ENCODE data around the gene NLGN1.
A peak's percentile ranks its signal among the peaks of the same experiment; 100 is the strongest.
"Not testable (repeated sequence)": the region's sequence is repeated elsewhere in the genome, so short reads cannot be mapped to it uniquely, and the experiment has no call there.

Gene NLGN1

DNA sequence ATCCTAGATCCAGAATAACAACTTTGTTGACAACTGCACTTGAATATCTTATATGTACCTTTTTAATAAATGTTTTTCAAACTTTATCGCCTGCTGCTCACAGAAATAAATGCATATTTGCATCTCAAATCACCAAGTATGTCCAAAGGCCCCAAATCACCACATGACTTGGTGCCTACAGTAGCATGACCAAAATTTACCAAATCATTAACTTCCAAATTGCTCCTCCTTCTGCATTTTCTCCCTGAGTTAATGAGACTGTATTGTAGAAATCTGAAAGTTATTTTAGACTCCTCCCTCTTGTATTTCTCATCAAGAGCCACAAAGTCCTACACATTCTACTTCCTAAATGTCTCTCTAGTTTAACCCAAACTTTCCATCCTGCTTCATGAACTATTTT, 826.1 kb downstream of the NLGN1 start:
- DNase-seq (ENCODE audit: low read depth) = no peak

DNA sequence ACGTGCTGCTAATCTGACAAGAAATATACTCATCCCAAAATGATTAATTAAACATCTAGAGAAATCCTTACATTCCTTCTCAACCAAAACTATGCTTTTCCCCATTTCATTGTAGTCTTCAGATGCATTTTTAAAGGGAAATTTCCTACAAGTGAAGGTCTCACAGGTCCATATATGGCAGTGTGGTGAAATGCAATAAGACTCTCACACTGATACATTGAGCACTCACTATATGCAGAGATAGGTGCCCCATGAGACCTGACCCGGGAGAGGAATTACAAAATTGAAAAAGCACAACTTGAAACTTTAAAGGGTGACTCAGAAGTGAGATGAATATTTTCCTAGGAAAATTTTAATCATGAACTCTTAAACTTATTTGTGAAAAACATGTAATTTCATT, 832.4 kb downstream of the NLGN1 start:
- no peak for DNase-seq (ENCODE audit: low read depth)

DNA sequence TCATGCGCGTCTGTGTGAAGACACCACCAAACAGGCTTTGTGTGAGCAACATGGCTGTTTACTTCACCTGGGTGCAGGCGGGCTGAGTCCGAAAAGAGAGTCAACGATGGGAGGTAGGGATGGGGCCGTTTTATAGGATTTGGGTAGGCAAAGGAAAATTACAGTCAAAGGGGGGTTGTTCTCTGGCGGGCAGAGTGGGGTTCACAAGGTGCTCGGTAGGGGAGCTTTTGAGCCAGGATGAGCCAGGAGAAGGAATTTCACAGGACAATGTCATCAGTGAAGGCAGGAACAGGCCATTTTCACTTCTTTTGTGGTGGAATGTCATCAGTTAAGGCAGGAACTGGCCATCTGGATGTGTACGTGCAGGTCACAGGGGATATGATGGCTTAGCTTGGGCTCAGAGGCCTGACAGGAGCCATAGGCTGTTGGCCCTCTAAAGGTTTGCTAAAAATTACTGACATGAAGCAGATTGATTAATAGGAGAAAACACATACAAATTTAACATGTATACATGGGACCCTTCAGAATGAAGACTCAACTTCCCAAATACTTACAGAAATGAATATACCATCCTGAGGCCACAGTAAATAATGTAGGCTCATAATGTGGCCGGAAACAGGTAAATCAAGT, 834.6 kb downstream of the NLGN1 start:
- DNase-seq (ENCODE audit: low read depth) = not testable (repeated sequence)

DNA sequence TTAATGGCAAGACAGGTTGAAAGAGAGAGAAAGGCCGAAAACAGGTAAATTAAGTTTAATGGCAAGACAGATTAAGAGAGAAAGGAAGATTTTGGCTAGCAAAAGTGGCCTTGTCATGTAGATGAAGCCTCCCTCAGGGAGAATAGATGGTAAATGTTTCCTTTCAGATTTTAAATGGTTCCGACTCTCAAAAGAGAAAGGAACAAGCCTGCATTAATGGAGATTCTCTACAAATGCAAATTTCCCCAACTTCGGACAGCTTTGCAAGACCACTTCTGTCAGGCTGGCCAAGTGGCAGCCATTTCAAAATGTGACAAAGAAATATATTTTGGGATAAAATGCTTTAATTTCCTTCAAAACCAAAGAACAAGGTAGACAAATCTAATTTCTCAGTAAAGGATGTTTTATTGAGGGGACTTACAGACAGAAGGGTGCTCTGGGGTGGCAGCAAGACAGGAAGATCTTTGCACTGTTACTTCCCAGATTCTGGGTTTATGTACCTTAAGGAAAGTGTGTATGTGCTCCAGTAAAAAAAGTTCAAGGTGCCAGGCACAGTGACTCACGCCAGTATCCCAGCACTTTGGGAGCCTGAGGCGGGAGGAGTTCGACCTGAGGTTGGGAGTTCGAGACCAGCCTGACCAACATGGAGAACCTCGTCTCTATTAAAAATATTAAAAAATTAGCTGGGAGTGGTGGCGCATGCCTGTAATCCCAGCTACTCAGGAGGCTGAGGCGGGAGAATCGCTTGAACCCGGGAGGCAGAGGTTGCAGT, 835.3 kb downstream of the NLGN1 start:
- DNase-seq (ENCODE audit: low read depth) = no peak

DNA sequence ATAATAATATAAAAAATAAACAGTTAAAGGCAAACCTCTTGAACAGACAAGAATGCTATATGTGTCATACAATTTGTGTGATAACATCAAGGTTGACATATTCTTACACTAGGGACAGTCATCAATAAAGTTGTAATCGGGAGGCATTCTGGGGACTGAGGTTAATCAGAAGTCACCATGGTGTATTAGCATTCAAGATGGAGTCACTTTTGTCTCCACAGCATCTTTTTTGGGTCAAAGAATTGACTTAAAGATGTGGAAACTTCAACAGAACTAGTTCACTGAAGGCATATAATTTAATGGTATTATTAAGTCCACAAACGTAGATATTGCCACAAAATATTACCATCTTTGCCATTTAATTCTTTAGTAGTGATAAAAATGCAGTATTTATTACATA, 836.0 kb downstream of the NLGN1 start:
- no peak for DNase-seq (ENCODE audit: low read depth)

DNA sequence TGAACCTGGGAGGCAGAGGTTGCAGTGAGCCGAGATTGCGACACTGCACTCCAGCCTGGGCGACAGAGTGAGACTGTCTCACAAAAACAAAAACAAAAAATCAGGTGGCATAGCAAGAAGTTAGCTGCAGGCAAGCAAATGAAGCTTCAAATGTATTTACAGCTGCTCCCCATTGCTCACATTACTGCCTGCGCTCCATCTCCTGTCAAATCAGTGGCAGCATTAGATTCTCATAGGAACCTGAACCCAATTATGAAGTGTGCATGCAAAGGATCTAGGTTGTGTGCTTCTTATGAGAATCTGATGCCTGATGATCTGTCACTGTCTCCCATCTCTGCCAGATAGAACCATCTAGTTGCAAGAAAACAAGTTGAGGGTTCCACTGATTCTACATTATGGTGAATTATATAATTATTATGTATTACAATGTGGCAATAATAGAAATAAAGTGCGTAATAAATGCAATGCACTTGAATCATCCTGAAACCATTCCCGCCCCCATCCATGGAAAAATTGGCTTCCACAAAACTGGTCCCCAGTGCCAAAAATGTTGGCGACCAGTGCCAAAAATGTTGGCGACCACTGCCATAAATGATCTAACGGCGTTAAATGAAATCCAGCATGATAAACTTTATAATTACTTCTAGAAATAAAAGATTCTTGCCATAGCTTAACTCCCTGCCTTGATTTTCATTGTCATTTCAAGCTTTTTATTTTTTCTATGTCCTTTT, 844.9 kb downstream of the NLGN1 start:
- DNase-seq (ENCODE audit: low read depth) = no peak

DNA sequence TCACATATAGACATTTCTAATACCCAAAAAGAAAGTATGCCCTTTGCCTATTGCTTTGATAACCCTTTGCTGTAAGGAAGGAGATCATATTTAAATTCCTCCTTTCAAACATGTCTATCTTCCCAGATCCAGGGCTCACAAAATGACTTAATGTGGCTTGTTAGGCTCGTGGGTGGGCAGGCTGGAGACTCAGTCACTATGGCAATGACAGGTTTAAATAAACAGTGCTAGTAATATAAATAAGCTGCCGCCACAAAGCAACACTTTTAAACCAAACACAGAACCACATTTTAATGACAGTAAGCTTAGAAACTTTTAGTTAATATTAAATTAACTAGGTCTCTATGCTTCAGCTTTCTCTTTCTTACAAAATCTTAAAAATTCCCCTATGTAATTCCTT, 845.6 kb downstream of the NLGN1 start:
- no peak for DNase-seq (ENCODE audit: low read depth)

DNA sequence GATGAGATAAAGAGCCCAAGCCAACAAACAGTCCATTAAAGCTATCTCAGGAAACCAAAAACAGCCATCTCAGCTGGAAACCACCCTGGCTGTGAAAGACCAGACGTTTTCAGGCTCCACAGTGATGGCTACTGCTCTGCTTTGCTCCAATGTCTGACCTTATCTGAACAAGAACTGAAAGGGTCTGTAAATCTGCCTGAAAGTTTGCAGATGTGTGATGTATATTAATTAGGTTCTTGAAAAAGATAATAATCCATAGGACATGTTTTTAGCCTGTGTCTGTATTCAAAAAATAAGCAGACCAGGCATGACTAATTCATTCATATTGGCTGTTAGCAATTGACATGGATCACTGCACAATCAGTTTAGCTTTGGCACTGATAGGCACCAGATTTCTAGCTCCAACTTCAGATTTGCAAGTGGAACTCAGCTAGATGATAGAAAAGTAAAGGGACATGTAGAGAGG, 850.2 kb downstream of the NLGN1 start:
- no peak for DNase-seq (ENCODE audit: low read depth)

DNA sequence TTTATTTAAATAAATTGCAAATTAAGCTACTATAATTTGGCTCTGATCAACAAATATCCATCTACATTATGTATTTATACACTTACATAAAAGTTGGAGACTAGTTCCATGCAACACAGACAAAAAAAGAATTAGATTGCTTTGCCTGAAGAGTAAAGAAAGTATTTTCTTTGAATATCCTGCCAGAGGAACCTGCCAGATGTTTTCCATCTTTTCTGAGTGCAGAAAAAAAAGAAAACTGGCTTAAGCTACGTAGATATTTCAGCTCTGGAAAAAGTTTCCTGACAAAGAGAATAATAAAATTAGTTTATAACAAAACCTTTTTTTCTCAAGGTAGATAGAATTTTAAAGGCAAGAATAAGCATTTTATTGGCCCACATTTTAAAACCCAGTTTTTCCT, 854.1 kb downstream of the NLGN1 start:
- no peak for DNase-seq (ENCODE audit: low read depth)

DNA sequence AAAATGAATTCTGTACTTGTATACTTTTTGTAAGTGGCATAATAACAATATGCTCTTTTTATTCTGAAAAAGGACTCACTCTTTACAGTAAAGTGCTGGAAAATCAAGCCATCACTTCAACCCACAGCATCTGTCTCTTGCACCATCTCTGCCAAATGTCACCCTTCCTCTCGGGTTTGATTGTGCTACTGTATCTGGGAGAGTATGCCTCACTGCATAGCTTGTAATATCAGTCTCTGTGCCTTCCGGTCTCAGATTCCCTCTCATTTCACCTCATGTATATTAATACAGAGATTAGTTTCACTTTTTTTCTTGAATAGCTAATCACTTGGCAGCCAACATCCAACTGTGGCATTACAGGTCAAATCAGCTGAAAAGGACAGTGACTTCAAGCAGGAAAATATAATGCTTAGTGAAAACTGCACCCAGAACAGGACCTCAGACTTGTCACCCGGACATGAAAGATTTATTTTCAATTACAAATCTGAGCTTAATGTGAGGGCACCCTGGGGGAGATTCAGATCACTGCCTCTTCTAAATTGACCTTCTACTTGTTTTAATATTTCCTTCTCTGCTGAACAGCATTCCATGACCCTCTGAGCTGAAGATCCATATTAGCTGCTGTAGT, 855.8 kb downstream of the NLGN1 start:
- DNase-seq (ENCODE audit: low read depth) = no peak

DNA sequence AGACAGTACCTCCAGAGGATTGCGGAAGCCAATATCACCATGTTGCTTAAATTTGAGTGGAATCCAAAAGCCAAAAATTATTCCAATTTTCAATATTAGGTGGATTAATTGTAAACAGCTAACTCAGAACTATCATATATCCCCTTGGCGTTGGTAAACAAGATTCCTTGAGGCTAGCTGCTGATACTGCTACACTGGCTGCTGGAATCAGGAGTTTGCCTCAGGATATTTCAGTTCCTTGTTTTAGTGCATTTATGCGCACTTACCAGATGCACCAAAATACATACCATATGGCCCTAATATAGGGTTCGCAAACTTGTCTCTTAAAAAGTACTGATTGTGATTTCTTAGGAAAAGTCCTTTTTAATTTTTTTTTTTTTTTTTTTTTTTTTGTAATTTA, 856.4 kb downstream of the NLGN1 start:
- DNase-seq (ENCODE audit: low read depth) = no peak

DNA sequence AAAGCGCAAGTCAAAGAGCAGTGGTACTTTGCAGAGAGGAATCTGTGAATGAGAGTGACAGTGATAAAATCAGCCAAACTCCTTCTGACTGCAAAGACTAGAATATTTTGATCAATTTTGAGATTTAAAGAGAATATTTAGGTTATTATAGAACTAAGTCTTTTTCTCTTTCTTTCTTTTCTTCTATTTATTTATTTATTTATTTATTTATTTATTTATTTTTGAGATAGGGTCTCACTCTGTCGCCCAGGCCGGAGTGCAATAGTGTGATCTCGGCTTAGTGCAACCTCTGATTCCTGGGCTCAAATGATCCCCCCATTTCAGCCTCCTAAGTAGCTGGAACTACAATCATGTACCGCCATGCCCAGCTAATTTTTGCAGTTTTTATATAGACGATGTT, 857.9 kb downstream of the NLGN1 start:
- no peak for DNase-seq (ENCODE audit: low read depth)

DNA sequence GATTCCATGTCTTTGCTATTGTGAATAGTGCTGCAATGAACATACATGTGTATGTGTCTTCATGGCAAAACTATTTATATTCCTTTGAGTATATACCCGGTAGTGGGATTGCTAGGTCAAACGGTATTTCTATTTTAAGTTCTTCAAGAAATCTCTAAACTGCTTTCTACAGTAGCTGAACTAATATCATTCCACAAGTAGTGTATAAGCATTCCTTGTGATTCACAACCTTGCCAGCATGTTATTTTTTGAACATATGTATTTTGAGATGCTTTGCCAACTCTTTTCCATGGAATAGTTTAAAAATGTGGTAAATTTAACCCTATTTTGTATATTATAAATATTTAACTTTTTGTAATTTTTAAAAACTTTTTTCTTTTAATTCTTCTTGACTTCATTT, 868.9 kb downstream of the NLGN1 start:
- DNase-seq (ENCODE audit: low read depth) = no peak

DNA sequence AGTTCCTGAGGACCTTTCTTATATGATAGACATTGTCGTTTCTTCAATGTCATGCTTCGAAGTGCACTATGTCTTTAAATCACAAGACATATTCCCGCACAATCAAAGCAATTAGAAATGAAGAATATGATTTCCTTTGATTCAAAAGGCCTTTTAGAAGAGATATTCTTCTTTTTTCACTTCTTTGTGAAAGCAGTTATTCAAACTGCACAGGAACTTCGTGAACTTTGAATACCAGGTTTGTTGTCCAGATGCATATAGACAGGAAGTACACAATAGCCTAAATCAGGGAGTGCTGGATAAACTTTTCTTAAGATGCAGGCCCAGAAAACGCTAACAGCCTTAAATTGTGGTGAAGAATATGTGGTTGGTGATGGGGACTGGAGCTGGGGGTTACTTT, 870.5 kb downstream of the NLGN1 start:
- DNase-seq (ENCODE audit: low read depth) = no peak

DNA sequence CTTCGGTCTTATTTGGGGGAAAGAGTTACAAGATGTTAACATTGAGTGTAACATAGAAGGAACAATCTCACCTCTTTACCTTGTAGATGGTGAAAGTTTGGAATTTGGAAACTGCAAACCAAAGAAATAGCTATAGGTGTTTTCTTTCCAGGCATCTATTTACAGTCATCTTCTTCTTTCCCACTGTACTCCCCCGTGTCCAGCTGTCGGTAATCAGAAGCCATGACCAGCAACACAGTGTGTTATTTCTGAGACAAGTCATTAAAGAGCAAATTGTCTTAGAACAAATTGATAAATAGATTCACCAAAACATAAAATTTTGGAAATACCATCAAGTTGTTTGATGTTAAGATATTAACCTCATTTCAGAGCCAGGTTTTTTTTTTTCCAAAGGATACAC, 871.0 kb downstream of the NLGN1 start:
- DNase-seq (ENCODE audit: low read depth) = no peak

DNA sequence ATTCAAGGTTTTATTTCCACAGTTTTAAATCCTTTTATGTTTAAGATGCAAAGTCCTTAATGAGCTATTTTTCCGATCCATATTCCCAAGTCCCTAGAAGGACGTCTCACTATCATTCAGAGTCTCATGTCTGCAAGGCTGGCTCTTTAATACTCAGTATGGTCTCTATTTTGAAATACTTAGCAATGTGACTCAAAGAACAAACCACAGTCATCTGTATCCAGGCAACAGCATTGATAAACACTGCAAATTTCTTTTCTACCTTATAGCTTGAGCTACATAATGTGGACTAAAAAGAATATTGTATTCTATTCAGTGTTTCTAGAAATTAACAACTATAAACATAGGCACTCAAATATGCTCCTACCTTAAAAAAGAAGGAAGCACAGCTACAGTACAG, 873.3 kb downstream of the NLGN1 start:
- peak; percentile 34 for DNase-seq (ENCODE audit: low read depth)

DNA sequence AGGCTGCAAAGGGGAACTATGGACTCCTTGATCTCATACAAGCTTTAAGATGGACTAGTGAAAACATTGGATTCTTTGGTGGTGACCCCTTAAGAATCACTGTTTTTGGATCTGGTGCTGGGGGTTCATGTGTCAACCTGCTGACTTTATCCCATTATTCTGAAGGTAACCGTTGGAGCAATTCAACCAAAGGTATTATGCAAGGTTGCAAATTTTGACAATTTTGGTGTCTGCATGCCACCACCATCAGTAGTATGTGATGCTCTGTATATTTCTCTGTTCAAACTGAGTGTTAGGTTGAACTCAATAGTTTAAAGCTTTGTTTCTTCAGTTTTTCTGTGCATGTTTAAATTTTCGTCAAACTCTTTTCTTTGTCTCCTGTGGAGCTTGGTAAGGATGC, 877.8 kb downstream of the NLGN1 start:
- no peak for DNase-seq (ENCODE audit: low read depth)

DNA sequence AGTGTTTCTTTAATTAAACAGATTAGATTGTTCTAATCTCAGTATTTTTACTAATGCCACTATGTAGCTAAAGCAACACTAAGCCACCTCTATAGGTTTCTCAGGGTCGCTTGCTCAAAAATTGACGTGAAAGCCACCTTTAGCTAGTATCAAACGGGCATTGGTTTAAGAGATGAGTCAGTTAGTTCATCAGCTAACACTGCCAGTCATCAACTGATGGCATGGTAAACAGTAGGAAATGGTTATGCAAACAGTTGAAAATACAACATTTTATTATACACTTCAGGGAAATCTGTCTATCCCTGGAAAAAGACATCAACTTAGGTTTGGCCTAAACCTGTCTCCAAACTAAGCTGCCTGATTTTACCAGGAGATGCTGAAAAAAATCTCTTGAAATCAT, 879.3 kb downstream of the NLGN1 start:
- no peak for DNase-seq (ENCODE audit: low read depth)

DNA sequence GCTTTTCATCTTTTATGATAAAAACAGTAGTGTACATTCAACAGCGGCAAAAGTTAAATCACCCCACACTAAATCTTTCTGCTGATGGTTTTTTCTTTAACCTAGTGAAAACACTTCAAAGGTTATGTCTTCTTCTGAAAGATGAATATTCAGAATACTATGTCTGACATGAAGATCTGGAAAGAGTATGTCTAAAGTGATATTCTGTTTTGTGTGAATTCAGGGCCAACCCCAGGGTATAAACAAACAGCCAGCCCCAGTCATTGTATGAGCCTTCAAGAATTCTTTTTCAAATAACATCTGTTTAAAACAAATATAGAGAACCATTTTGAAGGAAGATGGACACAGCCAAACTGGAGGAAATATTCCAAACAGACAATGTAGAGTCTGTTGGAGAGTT, 880.5 kb downstream of the NLGN1 start:
- no peak for DNase-seq (ENCODE audit: low read depth)

DNA sequence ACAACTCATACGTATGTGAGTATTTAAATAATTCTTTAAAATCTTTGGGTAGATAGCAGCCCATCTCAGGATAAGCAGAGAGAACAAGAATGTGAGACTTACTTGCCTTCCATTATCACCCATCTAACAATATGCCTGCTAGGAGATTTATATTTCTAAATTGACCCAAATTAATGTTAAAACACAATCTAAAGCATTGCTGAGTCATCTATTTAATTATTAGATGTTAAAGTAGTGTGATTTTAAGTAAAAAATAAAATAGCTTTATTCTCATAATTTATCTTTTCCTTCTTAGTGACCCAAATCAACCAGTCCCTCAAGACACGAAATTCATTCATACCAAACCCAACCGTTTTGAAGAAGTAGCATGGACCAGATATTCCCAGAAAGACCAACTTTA, 882.6 kb downstream of the NLGN1 start:
- no peak for DNase-seq (ENCODE audit: low read depth)

DNA sequence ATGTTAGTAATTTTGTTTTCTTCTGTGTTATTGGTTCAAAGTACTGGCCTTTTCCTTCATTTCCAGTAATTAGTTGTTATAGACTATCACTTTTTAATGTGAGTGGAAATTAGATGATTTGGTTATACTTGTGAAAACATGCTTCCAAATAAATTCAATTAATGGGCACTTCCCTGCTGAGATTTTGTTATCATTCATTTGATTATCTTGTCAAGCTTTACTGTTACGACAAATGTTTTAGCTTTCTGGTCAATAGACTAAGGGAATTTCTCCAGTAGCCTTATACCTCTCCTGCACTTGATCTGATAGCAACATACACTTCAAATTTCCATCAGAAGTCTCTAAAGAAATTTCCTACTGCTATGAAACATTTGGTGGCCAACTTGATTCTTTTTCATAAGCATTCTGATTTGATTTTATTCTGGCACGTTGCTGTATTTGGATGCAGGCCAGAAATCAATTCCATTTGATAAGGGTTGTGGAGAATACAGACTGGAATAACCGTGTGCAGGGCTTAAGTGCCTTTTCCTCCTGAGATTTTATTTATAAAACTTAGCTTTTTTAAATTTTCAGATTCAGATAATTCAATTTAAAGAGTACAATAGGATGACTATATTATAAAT, 887.8 kb downstream of the NLGN1 start:
- no peak for DNase-seq (ENCODE audit: low read depth)

DNA sequence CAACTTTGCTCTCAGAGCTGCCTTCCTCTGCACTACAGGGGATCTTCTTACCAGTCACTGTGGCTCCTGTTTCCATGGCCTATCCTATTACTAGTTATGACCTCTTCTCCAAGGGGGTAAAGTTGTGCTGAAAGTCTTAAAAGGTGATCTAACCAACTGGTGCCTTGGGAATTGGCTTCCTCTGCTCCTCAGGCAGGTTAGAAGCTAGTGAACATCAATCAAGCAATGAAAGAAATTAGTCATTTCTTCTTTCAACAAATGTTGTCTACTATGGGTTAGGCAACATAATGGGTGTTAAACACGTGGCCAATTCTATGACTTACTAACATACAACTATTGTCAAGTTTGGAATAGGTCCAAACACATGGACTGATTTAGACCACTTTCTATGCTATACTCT, 890.2 kb downstream of the NLGN1 start:
- no peak for DNase-seq (ENCODE audit: low read depth)
